Measurements from ENCODE around the gene ELOA.
"Not testable (repeated sequence)": the region's sequence is repeated elsewhere in the genome, so short reads cannot be mapped to it uniquely, and the experiment has no call there.

Gene ELOA, protein sequence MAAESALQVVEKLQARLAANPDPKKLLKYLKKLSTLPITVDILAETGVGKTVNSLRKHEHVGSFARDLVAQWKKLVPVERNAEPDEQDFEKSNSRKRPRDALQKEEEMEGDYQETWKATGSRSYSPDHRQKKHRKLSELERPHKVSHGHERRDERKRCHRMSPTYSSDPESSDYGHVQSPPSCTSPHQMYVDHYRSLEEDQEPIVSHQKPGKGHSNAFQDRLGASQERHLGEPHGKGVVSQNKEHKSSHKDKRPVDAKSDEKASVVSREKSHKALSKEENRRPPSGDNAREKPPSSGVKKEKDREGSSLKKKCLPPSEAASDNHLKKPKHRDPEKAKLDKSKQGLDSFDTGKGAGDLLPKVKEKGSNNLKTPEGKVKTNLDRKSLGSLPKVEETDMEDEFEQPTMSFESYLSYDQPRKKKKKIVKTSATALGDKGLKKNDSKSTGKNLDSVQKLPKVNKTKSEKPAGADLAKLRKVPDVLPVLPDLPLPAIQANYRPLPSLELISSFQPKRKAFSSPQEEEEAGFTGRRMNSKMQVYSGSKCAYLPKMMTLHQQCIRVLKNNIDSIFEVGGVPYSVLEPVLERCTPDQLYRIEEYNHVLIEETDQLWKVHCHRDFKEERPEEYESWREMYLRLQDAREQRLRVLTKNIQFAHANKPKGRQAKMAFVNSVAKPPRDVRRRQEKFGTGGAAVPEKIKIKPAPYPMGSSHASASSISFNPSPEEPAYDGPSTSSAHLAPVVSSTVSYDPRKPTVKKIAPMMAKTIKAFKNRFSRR

GRCh38 chr1:23743287-23744152 lies at the start of gene ELOA:
TSS of gene ELOA (plus strand) at chr1:23743471. CDS start at chr1:23743504, 33 bp downstream.
- DNase-seq: no peak

DNA sequence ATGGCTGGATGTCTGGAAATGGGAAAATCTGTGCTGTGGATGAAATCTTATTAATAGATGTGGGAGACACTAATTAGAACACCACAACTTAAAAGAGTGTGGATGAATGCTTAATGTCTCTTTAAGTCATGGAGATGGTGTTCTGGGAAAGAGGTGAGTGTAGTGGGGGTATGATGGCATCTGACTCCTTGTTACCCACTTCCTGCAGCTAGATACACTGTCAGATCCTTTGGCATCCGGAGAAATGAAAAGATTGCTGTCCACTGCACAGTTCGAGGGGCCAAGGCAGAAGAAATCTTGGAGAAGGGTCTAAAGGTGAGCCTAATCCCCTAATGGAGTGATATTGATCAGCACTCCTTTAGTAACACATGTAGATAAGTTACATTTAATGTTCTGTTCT lies 49.7 kb upstream of the ELOA start:
- DNase-seq: no peak

DNA sequence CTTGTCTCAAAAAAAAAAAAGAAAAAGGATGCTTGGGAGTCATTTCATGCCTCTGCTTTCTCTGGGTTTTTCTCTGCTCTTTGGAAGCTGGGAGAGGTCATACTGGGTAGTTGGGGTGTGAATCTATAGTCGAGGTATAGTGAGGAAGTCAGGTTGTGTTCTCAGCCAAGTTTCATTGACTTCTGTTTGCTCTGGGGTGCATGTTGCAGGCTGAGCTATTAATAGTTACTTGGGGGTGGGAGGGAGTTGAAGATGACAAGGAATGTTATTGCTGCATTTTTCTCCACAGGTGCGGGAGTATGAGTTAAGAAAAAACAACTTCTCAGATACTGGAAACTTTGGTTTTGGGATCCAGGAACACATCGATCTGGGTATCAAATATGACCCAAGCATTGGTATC lies 48.9 kb upstream of the ELOA start:
- DNase-seq: no peak

DNA sequence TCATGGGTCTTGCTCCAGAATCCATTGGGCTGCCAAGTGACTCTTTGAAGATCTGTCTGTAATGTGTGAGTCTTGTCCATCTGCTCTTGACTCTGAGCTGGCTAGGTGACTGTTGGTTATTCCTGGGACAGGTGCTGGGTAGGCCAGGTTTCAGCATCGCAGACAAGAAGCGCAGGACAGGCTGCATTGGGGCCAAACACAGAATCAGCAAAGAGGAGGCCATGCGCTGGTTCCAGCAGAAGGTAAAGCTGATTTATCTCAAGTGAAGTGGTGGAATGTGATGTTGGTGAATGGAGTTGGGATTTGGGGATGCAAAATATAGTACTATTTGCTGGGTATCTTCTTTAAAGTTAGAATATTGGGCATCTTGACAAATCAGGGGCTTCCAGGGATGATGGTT lies 47.6 kb upstream of the ELOA start:
- no peak for DNase-seq

DNA sequence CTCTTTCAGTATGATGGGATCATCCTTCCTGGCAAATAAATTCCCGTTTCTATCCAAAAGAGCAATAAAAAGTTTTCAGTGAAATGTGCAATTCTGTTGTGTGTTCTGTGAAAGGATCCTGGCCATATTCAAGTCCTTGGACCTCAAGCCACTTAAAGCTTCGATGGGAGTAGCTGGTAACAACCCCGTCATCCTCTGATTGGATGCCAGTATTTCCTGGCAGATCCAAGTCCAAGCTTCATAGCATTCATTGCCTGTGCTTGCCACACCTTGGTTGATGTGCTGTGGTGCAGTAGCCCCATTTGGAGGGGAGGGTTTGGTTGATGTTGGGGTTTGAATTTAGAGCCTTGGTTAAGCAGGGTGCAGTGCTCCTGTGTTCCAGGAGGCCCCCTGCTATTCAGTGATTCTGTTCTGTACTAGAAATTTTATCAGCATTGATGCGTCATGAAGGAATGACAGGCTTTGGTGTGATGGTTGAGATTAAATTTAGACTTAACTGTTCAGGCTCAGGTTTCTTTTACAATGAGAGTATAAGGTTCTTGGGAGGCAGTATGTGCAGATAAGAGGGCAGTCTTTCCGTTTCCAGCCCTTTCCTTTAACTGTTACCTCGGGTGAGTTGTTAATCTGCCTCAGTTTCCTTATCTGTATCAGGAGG lies 46.8 kb upstream of the ELOA start:
- no peak for DNase-seq

GRCh38 chr1:23698466-23698865 lies 44.8 kb upstream of the ELOA start:
- DNase-seq: no peak

- DNase-seq: no peak
Measured at GRCh38 chr1:23699280-23700179, 43.7 kb upstream of the ELOA start.

GRCh38 chr1:23701310-23701709 lies 42.0 kb upstream of the ELOA start:
- no peak for DNase-seq

- no peak for DNase-seq
Measured at GRCh38 chr1:23701996-23702395, 41.3 kb upstream of the ELOA start.

- DNase-seq: no peak
Measured at GRCh38 chr1:23704834-23705495, 38.3 kb upstream of the ELOA start.

DNA sequence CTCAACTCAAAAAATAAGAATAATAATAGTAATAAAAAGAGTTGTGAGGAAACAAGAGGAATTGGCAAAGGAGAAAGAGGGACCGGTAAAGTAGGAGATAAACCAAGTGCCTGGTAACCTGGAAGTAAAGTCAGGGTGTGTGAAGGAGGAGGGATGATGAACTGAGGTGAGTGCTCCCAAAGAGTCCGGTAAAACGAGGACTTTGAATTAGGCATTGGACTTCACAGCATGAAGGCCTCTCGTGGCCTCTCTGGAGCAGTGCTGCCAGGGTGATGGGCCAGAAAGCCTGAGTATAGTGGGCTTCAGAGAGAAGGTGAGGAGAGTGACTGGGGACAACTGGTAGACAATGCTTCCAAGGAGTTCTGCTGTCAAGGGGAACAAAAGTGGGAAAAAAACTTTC lies 34.0 kb upstream of the ELOA start:
- DNase-seq: no peak

GRCh38 chr1:23718482-23718881 lies 24.8 kb upstream of the ELOA start:
- DNase-seq: no peak

DNA sequence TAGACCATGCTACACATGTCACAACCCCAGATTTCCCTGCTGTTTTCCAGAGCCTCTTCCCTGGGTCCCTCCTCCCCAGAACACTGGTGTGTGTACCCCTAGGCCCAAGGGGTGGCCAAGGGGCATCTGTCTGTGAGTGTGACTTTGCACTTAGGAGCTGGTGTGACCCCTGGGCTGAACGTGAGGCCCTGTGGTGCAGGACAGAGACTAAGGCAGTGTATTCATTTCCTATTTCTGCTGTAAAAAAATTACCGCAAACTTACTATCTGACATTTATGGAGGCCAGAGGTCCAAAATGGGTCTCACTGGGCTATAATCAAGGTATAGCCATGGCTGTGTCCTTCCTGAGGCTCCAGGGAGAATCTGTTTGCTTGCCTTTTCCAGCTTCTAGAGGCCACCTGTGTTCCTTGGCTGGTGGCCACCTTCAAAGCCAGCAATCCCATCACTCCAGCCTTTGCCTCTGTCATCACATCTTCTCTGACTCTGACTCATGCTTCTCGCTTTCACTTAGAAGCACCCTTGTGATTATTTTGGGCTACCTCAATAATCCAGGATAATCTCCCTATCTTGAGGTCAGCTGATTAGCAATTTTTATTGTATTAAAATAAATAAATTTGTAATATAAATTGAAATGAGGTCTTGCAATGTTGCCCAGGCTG lies 24.0 kb upstream of the ELOA start:
- DNase-seq: no peak

DNA sequence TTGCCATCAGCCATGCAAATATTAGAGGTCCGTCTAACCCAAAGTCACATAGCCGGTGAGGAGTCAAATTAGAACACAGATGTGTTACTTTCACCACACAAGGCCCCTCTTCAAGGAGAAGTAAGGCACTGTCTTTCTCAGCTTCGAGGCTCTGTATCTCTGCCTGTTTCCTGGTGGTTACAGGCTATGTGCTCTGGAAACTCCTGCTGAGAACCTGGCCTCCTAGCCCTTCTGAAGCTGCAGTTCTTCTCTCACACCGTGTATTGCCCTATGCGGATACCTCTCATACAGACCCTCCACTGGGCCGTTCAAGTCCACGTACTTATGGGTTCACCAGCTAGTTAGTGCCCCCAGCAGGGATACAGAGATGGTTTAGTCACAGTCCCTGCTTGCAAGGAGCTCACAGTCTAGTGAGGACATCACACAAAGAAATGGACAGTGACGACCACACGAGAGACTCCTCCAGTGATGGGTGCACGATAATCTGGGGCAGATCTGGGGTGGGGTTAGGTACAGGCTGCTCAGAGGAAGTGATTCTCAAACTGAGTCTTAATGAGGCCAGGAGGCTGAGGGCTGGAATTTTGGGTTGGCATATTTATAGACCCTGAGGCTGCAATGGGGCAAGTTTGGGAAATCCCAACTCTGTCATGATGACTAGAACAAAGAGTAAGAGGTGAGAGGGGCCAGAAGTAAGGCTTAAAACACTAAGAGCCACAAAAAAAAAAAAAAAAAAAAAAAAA lies 22.8 kb upstream of the ELOA start:
- no peak for DNase-seq

DNA sequence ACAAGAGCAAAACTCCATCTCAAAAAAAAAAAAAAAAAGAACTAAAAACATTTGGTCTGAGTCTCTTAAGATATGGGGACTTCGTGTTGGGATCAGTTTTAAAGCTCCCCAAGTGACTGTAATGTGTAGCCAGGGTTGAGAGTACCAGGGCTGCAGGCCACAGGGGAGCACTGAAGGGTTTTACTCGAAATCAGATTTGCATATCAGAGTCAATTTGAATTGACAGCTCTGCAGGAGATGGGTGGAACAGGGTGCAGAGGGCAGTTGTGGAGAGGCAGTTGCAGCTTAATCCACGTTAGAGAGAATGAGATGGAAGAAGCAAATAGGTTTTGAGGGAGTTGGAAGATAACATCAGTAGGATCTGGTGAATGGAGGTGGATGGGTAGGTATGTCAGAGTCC lies 20.6 kb upstream of the ELOA start:
- DNase-seq: no peak

DNA sequence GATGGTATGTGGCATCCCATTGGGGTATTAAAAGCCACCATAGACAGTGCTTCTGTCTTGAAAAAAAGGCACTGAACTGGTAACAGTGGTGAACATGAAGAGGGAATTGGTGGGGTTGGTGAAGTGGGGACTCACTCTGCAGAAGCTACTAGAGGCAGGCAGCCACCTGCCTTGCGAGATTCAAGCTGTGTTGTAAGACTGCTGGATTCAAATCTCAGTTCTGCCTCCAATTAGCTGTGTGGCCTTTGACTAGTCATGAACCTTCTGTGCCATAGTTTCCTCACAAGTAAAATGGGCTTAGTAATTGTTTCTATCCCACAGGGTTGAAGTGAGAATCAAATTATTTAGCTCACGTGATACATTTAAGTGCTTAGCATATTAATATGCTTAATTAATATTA lies 16.6 kb upstream of the ELOA start:
- no peak for DNase-seq

DNA sequence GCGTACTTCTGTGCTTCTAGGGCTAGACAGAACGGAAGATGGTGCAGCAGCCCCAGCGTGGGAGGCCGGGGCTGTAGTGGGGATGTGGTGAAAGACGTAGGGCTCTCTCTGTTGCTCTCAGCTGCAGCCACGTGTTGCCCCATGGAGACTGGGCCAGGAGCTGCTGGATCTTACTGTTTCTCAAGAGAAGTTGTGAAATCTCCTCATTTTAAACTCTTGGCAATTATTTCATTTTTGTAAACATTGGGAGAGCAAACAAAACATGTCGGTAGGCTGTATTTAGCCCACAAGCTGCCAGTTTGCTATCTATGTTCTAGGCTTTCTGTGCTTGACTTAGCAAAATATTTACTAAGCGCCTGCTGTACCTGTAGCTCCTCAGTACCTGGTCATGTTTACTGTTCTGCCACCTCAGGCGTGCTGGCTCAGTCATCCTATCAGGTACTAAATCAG lies 15.9 kb upstream of the ELOA start:
- no peak for DNase-seq

- DNase-seq: no peak
Measured at GRCh38 chr1:23732363-23733224, 10.7 kb upstream of the ELOA start.

DNA sequence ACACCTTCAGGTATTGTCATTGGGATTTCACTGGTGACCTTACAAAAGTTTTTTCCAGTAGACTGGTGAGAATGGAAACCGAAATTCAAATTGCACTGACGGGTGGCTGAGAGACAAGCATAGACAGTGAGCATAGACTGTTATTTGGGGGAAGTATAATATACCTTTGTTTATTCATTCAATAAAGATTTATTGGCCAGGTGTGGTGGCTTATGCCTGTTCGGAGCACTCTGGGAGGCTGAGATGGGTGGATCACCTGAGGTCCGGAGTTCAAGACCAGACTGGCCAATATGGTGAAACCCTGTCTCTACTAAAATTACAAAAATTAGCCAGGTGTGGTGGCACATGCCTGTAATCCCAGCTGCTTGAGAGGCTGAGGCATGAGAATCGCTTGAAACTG lies 10.0 kb upstream of the ELOA start:
- DNase-seq: not testable (repeated sequence)

Measured in NCI-H1048 (cell line).